ENCODE results near the gene BIRC7. TPM values are rescaled to one million over a fixed set of nuclear protein-coding genes. Genes with fewer than 3 reads are reported as not detected.
"Not testable (repeated sequence)": the region's sequence is repeated elsewhere in the genome, so short reads cannot be mapped to it uniquely, and the experiment has no call there.

Gene BIRC7
- total RNA-seq, 1 donor from 2014 or later = not detected

DNA sequence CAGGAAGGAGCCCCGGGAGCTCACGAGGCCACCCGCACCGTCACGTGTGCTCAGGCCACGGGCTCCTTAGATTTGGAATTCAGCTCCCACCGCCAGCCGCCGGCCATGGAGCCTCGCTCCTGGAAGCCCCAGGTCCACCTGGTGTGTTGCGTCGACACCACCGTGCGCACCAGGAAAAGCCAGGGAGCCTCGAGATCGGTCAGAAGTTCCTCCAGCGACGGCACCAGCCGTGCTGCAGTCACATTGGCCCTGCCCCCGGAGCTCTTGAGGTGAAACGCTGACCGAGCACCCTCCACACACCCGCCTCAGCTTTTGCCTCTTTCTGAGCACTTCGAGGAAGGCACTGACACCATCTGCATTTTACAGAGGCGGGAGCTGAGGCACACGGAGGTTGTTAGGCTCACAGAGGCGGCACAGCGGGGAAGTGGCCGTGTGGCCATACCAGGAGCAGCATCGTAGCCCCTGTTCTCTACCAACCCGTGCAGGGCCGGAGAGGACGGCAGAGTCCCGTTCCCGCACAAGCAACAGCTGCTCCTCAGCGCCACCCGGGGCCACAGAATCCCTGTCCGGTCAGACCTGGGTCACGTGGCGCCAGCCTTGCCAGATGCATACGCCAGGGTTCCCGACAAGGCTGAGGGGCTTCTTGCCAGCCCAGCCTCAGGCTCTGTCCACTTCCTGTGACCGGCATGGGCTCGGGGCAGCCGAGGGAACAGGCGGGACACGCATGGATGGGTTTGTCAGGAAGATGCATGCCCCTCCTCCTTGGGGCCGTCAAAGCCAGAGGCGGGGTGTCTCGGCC is 11.0 kb downstream of the BIRC7 start:
- intact Hi-C loops (cut with micrococcal nuclease) = no loop called here

GRCh38 chr20:63247671-63248228 is 12.0 kb downstream of the BIRC7 start:
- intact Hi-C loops (cut with micrococcal nuclease) = no loop called here

- intact Hi-C loops (cut with micrococcal nuclease) = no loop called here
Measured at GRCh38 chr20:63248835-63249591, 13.3 kb downstream of the BIRC7 start.

DNA sequence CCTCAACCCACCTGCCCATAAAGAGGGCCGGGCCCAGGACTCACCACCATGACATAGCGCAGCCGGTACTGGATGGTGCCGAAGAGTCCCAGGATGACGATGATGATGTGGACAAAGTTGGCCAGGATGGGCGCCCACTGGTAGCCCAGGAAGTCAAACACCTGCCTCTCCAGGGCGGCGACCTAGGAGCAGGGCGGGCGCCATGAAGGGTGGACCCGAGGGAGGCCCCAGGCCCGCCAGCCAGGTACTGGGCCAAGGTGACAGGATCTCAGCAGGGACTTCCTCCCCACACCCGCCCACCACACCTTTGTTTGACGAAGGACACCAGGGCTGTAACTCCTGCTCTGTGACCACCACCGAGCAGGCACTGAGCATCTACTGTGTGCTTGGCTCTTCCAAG is 14.2 kb downstream of the BIRC7 start:
- intact Hi-C loops (cut with micrococcal nuclease) = no loop called here

- intact Hi-C loops (cut with micrococcal nuclease) = not testable (repeated sequence)
Measured at GRCh38 chr20:63251350-63251749, 15.6 kb downstream of the BIRC7 start.

- intact Hi-C loops (cut with micrococcal nuclease) = no loop called here
Measured at GRCh38 chr20:63252284-63252711, 16.6 kb downstream of the BIRC7 start.

DNA sequence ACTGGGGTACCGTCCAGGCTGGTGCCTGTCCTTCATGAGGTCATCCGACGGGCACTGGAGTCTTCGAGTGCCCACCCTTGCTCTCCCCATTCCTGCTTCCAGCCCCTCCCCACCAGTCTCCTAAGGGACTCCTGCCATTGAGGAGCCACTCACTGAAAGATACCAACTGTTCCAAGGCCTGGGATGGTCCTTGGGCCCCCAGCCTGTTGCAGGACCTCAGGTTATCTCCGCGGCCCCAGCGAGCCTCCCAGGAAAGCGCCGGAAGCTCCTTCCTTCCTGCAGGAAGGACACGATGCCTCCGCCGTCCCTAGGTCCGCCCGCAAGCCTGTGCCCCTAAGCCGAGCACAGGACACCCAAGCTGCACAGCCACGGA is 17.3 kb downstream of the BIRC7 start:
- intact Hi-C loops (cut with micrococcal nuclease) = no loop called here

- intact Hi-C loops (cut with micrococcal nuclease) = no loop called here
Measured at GRCh38 chr20:63253438-63254231, 17.9 kb downstream of the BIRC7 start.

GRCh38 chr20:63254232-63254605 is 18.5 kb downstream of the BIRC7 start, which contains the start of gene NKAIN4:
Gene NKAIN4 (minus strand): TSS chr20:63254463. CDS start chr20:63254450, 13 bp downstream.
- intact Hi-C loops (cut with micrococcal nuclease) = no loop called here

DNA sequence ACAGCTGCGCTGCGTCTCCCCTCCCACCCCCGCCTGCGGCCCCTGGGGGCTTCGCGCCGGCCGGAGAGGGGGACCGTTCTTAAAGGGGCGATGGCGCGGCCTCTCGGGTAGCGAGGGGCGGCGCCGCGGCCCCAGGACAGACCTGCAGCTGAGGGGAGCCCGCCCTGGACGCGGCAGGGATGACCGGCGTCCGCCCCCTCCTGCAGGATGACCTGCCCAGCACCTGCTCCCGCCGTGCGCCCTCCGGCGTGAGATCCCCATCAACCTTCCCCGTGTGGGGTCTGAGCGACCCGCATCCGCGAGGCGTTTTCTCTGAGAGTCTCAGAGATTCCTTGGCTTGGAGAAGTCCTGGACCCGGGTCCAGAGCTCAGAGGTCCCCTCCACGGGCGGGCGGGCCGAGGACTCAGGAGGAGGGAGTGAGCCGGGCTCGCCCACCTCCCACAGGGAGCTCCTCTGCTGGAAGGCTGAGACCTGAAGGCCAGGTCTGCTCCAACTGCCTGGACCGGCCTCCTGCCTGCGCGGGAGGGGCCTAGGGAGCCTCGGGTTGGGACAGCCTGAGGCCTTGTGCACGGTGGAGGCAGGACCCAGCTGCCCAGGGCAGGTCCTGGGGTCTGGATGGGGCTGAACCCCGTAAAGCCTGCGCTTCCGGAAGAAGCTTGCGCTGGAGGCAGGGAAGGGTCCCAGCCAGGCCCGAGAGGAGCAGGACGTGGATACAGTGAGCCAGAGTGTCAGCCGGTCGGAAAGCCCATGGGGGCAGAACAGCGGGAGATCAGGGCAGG is 19.1 kb downstream of the BIRC7 start:
- intact Hi-C loops (cut with micrococcal nuclease) = no loop called here

- intact Hi-C loops (cut with micrococcal nuclease) = no loop called here
Measured at GRCh38 chr20:63255931-63256704, 20.4 kb downstream of the BIRC7 start.

DNA sequence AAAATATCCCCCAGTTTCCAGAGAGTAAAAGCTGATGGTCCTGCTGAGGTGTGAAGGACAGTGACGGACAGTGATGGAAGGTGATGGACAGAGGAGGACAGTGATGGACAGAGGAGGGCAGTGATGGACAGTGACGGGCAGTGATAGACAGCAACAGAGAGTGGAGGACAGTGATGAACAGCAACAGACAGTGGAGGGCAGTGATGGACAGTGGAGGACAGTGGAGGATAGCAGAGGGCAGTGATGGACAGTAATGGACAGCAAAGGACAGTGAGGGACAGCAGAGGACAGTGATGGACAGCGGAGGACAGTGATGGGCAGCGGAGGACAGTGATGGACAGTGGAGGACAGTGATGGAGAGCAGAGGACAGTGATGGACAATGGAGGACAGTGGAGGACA is 21.2 kb downstream of the BIRC7 start:
- intact Hi-C loops (cut with micrococcal nuclease) = no loop called here

DNA sequence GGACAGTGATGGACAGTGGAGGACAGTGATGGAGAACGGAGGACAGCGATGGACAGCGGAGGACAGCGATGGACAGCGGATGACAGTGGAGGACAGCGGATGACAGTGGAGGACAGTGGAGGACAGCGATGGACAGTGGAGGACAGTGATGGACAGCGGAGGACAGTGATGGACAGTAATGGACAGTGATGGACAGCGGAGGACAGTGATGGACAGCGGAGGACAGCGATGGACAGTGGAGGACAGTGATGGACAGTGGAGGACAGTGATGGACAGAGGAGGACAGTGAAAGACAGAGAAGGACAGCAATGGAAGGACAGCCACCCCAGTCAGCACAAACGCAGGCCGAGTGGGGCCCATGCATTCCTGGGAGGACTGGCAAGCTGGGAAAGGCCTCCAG is 21.9 kb downstream of the BIRC7 start:
- intact Hi-C loops (cut with micrococcal nuclease) = no loop called here

DNA sequence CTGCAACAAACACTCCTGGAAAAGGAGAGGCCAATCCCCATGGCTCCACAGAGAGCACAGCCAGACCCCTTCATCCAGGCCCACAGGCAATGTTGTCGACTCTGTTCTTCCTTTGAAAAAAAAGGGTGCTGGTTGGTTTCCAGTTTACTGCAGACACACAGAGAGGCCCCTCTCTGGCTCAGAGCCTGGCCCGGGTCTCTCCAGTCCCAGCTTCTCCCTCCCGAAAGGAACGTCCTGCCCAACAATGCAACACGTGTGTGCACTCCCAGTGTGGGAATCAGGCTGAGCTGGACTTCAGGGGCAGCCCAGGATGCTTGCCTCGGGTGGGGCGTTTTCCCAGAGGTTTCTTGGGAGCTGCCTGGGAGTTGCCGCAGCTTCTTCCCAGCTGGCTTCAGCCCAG is 23.1 kb downstream of the BIRC7 start:
- intact Hi-C loops (cut with micrococcal nuclease) = no loop called here

DNA sequence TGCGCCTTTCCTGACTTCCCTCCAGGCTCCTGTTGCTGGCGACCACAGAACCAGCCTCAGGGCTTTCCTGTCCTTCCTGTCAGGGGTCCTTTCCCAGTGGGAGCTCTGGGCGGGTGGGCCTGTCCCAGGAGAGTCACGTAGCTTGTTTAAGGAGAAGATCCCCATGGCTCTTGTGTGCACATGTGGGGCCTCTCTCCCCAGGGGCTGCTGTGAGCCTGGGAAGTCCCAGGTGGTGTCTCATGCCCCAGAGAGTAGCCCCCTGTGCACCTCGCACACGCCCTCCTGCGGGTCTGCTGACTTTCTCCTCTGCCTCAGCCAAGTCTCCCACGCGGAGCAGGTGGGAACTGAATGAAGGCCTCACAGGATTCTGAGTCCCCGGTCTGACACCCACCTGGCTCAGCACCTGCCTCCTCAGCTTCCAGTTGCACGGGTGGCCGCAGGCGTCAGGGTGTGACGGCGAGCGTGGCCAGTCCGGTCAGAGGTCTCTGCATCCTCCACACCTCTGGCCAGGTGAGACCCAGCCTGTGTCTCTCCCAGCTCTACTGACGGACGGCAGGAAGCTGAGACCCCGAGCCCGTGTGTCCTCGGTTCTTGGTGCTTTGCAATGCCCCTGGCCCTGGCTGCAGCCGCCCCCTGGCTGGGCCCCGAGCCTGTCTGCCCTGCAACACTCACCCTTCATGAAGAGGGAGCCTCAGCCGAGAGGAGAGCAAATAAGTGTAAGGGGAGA is 24.2 kb downstream of the BIRC7 start:
- intact Hi-C loops (cut with micrococcal nuclease) = no loop called here

GRCh38 chr20:63260521-63260920 is 24.8 kb downstream of the BIRC7 start:
- intact Hi-C loops (cut with micrococcal nuclease) = no loop called here

GRCh38 chr20:63261060-63261794 is 25.5 kb downstream of the BIRC7 start:
- intact Hi-C loops (cut with micrococcal nuclease) = no loop called here

DNA sequence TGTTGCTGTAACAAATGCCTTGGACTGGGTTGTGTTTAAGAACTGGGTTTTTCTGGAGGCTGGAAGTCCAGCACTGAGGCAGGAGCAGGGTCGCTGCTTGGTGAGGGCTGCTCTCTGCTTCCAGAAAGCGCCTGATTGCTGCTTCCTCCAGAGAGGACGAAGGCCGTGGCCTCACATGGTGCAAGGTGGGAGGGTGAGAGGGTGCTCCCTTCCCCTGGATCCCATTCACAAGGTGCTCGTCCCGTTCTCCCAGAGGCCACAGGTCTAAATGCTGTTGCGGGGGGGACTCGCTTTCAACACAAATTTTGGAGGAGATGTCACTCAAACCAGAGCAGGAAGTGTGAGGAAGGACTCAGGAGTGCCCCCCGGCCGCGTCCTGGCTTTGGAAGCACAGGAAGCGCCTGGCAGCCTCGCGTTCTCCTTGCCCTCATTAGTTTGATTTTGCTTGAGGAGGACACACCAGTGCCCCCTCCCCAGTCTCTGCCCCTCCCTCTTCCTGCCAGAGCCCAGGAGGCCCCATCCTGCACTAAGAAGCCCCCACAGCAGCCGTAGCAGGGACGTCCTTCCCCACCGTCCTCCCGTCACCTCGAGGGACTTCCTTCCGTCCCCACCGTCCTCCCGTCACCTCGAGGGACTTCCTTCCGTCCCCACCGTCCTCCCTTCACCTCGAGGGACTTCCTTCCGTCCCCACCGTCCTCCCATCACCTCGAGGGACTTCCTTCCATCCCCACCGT is 26.3 kb downstream of the BIRC7 start:
- intact Hi-C loops (cut with micrococcal nuclease) = no loop called here

Data from T-helper 1 cell treated with Interleukin-12 subunit alpha and Interleukin-12 subunit beta and Interleukin-4 antibody, amounts not matched to agents 30 ng/mL and 1 ng/mL, for 36 hours (primary cell).